ENCODE results near the gene PAGE2B.
A peak's percentile ranks its signal among the peaks of the same experiment; 100 is the strongest.

- no peak for TF ChIP-seq POLR2A (IDR thresholded peaks at IDR 0.05)
- TF ChIP-seq CTCF (IDR thresholded peaks at IDR 0.05 in 8 of 11, conservative IDR thresholded peaks at IDR 0.05 in 3 of 11): peak; percentile 34 to 77 (median 69)
- no peak for TF ChIP-seq POLR2AphosphoS5 (IDR thresholded peaks at IDR 0.05)
Measured at GRCh38 chrX:55057675-55058249, 17.1 kb upstream of the PAGE2B start.
